Measurements from ENCODE around the gene KIZ.
"Not testable (repeated sequence)": the region's sequence is repeated elsewhere in the genome, so short reads cannot be mapped to it uniquely, and the experiment has no call there.

KIZ gene

GRCh38 chr20:21139881-21140566, 14.1 kb downstream of the KIZ start:
- no peak for DNase-seq

- DNase-seq, result no peak
Measured at GRCh38 chr20:21141825-21142224, 15.9 kb downstream of the KIZ start.

GRCh38 chr20:21143194-21143890, 17.5 kb downstream of the KIZ start:
- DNase-seq, result no peak

GRCh38 chr20:21145424-21145823, 19.5 kb downstream of the KIZ start:
- no peak for DNase-seq

GRCh38 chr20:21146215-21146614, 20.3 kb downstream of the KIZ start:
- no peak for DNase-seq

- DNase-seq, result no peak
Measured at GRCh38 chr20:21147593-21147992, 21.7 kb downstream of the KIZ start.

GRCh38 chr20:21149344-21149743, 23.5 kb downstream of the KIZ start:
- no peak for DNase-seq

- no peak for DNase-seq
Measured at GRCh38 chr20:21151791-21152190, 25.9 kb downstream of the KIZ start.

- no peak for DNase-seq
Measured at GRCh38 chr20:21154692-21155091, 28.8 kb downstream of the KIZ start.

- DNase-seq, result no peak
Measured at GRCh38 chr20:21155268-21155667, 29.4 kb downstream of the KIZ start.

GRCh38 chr20:21156266-21156665, 30.4 kb downstream of the KIZ start:
- DNase-seq, result no peak

GRCh38 chr20:21157006-21157405, 31.1 kb downstream of the KIZ start:
- no peak for DNase-seq

GRCh38 chr20:21159658-21160380, 33.9 kb downstream of the KIZ start:
- no peak for DNase-seq

- DNase-seq, result no peak
Measured at GRCh38 chr20:21161926-21162325, 36.0 kb downstream of the KIZ start.

GRCh38 chr20:21162631-21163030, 36.7 kb downstream of the KIZ start:
- no peak for DNase-seq

GRCh38 chr20:21166801-21167200, 40.9 kb downstream of the KIZ start:
- DNase-seq, result no peak

- no peak for DNase-seq
Measured at GRCh38 chr20:21167261-21167660, 41.4 kb downstream of the KIZ start.

- not testable (repeated sequence) for DNase-seq
Measured at GRCh38 chr20:21168061-21168460, 42.2 kb downstream of the KIZ start.

- no peak for DNase-seq
Measured at GRCh38 chr20:21172626-21173025, 46.7 kb downstream of the KIZ start.

GRCh38 chr20:21173485-21173884, 47.6 kb downstream of the KIZ start:
- DNase-seq, result no peak

- no peak for DNase-seq
Measured at GRCh38 chr20:21174516-21175239, 48.8 kb downstream of the KIZ start.

GRCh38 chr20:21175433-21175832, 49.6 kb downstream of the KIZ start:
- no peak for DNase-seq

- DNase-seq, result no peak
Measured at GRCh38 chr20:21177767-21178166, 51.9 kb downstream of the KIZ start.

All from DMS79 (cell line).